ENCODE measurements around the gene RTP4.
"Not testable (repeated sequence)": the region's sequence is repeated elsewhere in the genome, so short reads cannot be mapped to it uniquely, and the experiment has no call there.

RTP4 gene

GRCh38 chr3:187375581-187375980 is 7.4 kb downstream of the RTP4 start:
- no peak for DNase-seq

- no peak for DNase-seq
Measured at GRCh38 chr3:187377842-187378241, 9.7 kb downstream of the RTP4 start.

- no peak for DNase-seq
Measured at GRCh38 chr3:187382609-187383151, 14.5 kb downstream of the RTP4 start.

- no peak for DNase-seq
Measured at GRCh38 chr3:187383246-187383645, 15.1 kb downstream of the RTP4 start.

- DNase-seq, result no peak
Measured at GRCh38 chr3:187385296-187385695, 17.1 kb downstream of the RTP4 start.

GRCh38 chr3:187396661-187397060 is 28.5 kb downstream of the RTP4 start:
- no peak for DNase-seq

- DNase-seq, result no peak
Measured at GRCh38 chr3:187398955-187399354, 30.8 kb downstream of the RTP4 start.

- no peak for DNase-seq
Measured at GRCh38 chr3:187400756-187401155, 32.6 kb downstream of the RTP4 start.

- no peak for DNase-seq
Measured at GRCh38 chr3:187401856-187402255, 33.7 kb downstream of the RTP4 start.

GRCh38 chr3:187403768-187404288 is 35.6 kb downstream of the RTP4 start:
- no peak for DNase-seq

- no peak for DNase-seq
Measured at GRCh38 chr3:187406927-187407326, 38.7 kb downstream of the RTP4 start.

GRCh38 chr3:187411991-187412781 is 44.0 kb downstream of the RTP4 start:
- DNase-seq, result not testable (repeated sequence)
